ENCODE data around the gene HMG20A.

GRCh38 chr15:77504871-77505270 lies 84.2 kb downstream of the HMG20A start:
- no peak for TF ChIP-seq CTCF (IDR thresholded peaks at IDR 0.05)
- TF ChIP-seq POLR2A (IDR thresholded peaks at IDR 0.05): no peak

Data from thyroid gland (tissue), 4 donors.